GM18870 (cell line): ENCODE data around the gene ATXN7L3.

ENCODE experiments used
- ATAC-seq: cut with Tn5 transposase; IDR thresholded peaks from one replicate; pipeline ENCODE4 v1.9.1; 2021; ENCODE audit warnings: moderate library complexity; ENCODE audit not compliant: unreplicated experiment

ATXN7L3 gene

GRCh38 chr17:44202756-44203155, 3.1 kb upstream of the ATXN7L3 start:
- no peak for ATAC-seq

GRCh38 chr17:44200478-44201155, 933 bp upstream of the ATXN7L3 start:
- ATAC-seq = no peak

GRCh38 chr17:44198721-44199552, 747 bp downstream of the ATXN7L3 start:
- ATAC-seq = no peak

- no peak for ATAC-seq
These were observed 1.5 kb downstream of the ATXN7L3 start for GRCh38 chr17:44197980-44198720.

GRCh38 chr17:44197107-44197506, 2.6 kb downstream of the ATXN7L3 start:
- no peak for ATAC-seq

- ATAC-seq = no peak
These were observed 6.2 kb downstream of the ATXN7L3 start for GRCh38 chr17:44193326-44194084.

- ATAC-seq = no peak
These were observed 6.9 kb downstream of the ATXN7L3 start for GRCh38 chr17:44192750-44193149.

GRCh38 chr17:44191941-44192496, 7.7 kb downstream of the ATXN7L3 start:
- ATAC-seq = no peak

- ATAC-seq = no peak
These were observed 8.3 kb downstream of the ATXN7L3 start for GRCh38 chr17:44191369-44191768.

- ATAC-seq = no peak
These were observed 9.2 kb downstream of the ATXN7L3 start for GRCh38 chr17:44190481-44190880.

- ATAC-seq = no peak
These were observed 10.9 kb downstream of the ATXN7L3 start for GRCh38 chr17:44188576-44189403.

GRCh38 chr17:44187131-44187899, 12.4 kb downstream of the ATXN7L3 start:
- ATAC-seq = peak; percentile 33

- ATAC-seq = peak; percentile 84
These were observed 13.2 kb downstream of the ATXN7L3 start, which contains the start of gene TMUB2 for GRCh38 chr17:44186307-44187130. Gene TMUB2 (plus strand): TSS chr17:44186972. CDS start chr17:44187709, 737 bp downstream.

- ATAC-seq = no peak
These were observed 15.4 kb downstream of the ATXN7L3 start for GRCh38 chr17:44184212-44184810.

GRCh38 chr17:44183024-44183423, 16.7 kb downstream of the ATXN7L3 start:
- no peak for ATAC-seq

- ATAC-seq = no peak
These were observed 21.6 kb downstream of the ATXN7L3 start for GRCh38 chr17:44178133-44178532.

GRCh38 chr17:44177640-44178039, 22.0 kb downstream of the ATXN7L3 start:
- ATAC-seq = no peak
